Caco-2 (cell line): ENCODE data around the gene ARHGEF4. TPM values are rescaled to one million over a fixed set of nuclear protein-coding genes. Genes with fewer than 3 reads are reported as not detected.

Source experiments
- BruUV-seq: library from RNA; stranded (reverse); fragments of 400-500 nt; replicated peaks from 2 replicates; lab custom pipeline; 2021; lab: Mats Ljungman, UMichigan
- CTCF ChIA-PET: fragments of 300-600 bp; sonication (Branson Sonifier 250); formaldehyde crosslinking; loops from one replicate; lab custom pipeline; 2022; ENCODE audit warnings: antibody characterized with exemption; lab: Charles Lee
- POLR2A ChIA-PET: fragments of 300-600 bp; sonication (Branson Sonifier 250); formaldehyde crosslinking; loops from one replicate; lab custom pipeline; 2022; ENCODE audit warnings: antibody characterized with exemption; lab: Charles Lee
- DNase-seq, 2 experiments: peaks; one replicate each; pipeline versions ENCODE4 v3.0.0 to v3.0.0-alpha.2; 2020 to 2022
- H3K27me3 ChIP-seq: replicated peaks from 2 replicates; pipeline ENCODE4 v1.6.0; 2011; ENCODE audit warnings: low read length; ENCODE audit not compliant: control insufficient read depth, insufficient read depth
- H3K36me3 ChIP-seq: 2 replicates; pipeline ENCODE4 v1.5.1; 2011; ENCODE audit warnings: low read length; ENCODE audit not compliant: control insufficient read depth, insufficient read depth
- H3K4me1 ChIP-seq: fragments of 250-450 bp; sonication (Bioruptor Pico); 2 replicates; pipeline ENCODE4 v1.5.1; 2020; ENCODE audit warnings: mild to moderate bottlenecking
- H3K4me3 ChIP-seq: 2 replicates; pipeline ENCODE4 v1.5.1; 2011; ENCODE audit warnings: low read depth, mild to moderate bottlenecking, control low read depth, low read length
- H3K9me3 ChIP-seq: fragments of 250-450 bp; sonication (Bioruptor Pico); 2 replicates; pipeline ENCODE4 v1.5.1; 2020; ENCODE audit warnings: mild to moderate bottlenecking, moderate library complexity
- H3K27ac Mint-ChIP-seq: one replicate; pipeline ENCODE4 v1.8.0; 2022; ENCODE audit warnings: mixed read lengths; ENCODE audit not compliant: unreplicated experiment
- H3K27me3 Mint-ChIP-seq: one replicate; pipeline ENCODE4 v1.8.0; 2022; ENCODE audit warnings: mixed read lengths; ENCODE audit not compliant: insufficient read depth, unreplicated experiment
- H3K36me3 Mint-ChIP-seq: one replicate; pipeline ENCODE4 v1.8.0; 2022; ENCODE audit warnings: mild to moderate bottlenecking, mixed read lengths; ENCODE audit not compliant: insufficient read depth, unreplicated experiment
- H3K4me1 Mint-ChIP-seq: one replicate; pipeline ENCODE4 v1.8.0; 2022; ENCODE audit warnings: low read depth, mixed read lengths; ENCODE audit not compliant: unreplicated experiment
- H3K4me3 Mint-ChIP-seq: one replicate; pipeline ENCODE4 v1.8.0; 2022; ENCODE audit warnings: mild to moderate bottlenecking, moderate library complexity, mixed read lengths; ENCODE audit not compliant: unreplicated experiment
- H3K9me3 Mint-ChIP-seq: one replicate; pipeline ENCODE4 v1.8.0; 2022; ENCODE audit warnings: mixed read lengths; ENCODE audit not compliant: unreplicated experiment
- intact Hi-C: fragments of 100-400 bp; cut with micrococcal nuclease; formaldehyde crosslinking; loops from one replicate; pipeline ENCODE4 v1.10.0; 2022; ENCODE audit not compliant: unreplicated experiment
- total RNA-seq: library from RNA; stranded (reverse); gene quantifications from 2 replicates; pipeline ENCODE4 v1.2.3, GENCODE V29; 2022
- TF ChIP-seq, protein P1 (sequence below), 2 experiments: fragments of 200-600 bp in 1 of 2; IDR thresholded peaks; 1 replicate in 1 of 2; 2 replicates in 1 of 2; pipeline versions ENCODE4 v1.5.1 to v1.8.0; 2011 to 2022; ENCODE audit warnings: antibody characterized with exemption in 1 of 2, control low read depth in 1 of 2, inconsistent platforms in 1 of 2, low read depth in 1 of 2, low read length in 1 of 2, mild to moderate bottlenecking in 1 of 2, moderate library complexity in 1 of 2; ENCODE audit not compliant: insufficient read depth in 1 of 2, severe bottlenecking in 1 of 2, unreplicated experiment in 1 of 2

The ARHGEF4 gene
- total RNA-seq, 1 experiment from 2014 or later, result 1.8 TPM

DNA sequence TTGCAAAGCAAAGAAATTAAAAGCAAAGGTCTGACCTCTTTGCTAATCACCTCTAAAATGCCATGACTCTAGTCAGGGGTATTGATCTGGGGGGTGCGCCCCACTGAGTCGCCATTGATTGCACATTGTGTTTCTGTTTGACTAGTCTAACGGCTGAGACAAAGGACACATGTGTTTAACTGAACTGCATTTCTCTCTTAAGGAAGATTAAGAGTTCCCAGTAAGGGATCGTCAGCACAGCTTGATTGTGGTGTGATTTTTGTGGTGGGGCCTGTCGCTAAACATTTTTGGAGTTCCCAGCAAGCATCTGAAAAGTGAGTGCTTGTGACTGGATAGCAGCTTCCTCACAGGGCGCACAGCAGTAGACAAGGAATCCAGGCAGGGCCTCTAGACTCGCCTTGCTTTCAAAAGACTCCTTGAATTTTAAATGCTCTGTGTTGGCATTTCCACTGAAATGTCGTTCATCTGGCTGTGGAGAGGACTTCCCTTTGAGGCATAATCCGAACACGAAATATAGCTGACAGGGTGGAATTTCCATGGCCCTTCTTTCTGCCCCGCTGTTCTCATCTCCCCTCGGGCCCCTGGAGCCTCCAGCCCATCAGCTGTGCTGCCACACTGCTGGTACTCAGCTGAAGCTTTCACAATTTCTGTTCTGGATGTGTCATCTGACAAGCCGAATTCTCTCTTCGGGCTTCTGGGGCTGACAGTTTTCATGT is 130.2 kb downstream of the ARHGEF4 start:
- ChIA-PET CTCF (no interaction called here), POLR2A (no interaction called here)
- no peak for DNase-seq
- no peaks in the 10 kb centered on the region for H3K27me3 Mint-ChIP-seq
- no TSS peak for BruUV-seq
- no peak overlapping the region for H3K27ac Mint-ChIP-seq
- TF ChIP-seq, protein P1, sequence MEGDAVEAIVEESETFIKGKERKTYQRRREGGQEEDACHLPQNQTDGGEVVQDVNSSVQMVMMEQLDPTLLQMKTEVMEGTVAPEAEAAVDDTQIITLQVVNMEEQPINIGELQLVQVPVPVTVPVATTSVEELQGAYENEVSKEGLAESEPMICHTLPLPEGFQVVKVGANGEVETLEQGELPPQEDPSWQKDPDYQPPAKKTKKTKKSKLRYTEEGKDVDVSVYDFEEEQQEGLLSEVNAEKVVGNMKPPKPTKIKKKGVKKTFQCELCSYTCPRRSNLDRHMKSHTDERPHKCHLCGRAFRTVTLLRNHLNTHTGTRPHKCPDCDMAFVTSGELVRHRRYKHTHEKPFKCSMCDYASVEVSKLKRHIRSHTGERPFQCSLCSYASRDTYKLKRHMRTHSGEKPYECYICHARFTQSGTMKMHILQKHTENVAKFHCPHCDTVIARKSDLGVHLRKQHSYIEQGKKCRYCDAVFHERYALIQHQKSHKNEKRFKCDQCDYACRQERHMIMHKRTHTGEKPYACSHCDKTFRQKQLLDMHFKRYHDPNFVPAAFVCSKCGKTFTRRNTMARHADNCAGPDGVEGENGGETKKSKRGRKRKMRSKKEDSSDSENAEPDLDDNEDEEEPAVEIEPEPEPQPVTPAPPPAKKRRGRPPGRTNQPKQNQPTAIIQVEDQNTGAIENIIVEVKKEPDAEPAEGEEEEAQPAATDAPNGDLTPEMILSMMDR (IDR thresholded peaks at IDR 0.05; ENCODE audit: insufficient read depth in 1 of 2, low read depth in 1 of 2, low read length in 1 of 2, severe bottlenecking in 1 of 2, unreplicated experiment in 1 of 2), result no peak
- no peaks in the 10 kb centered on the region for H3K36me3 Mint-ChIP-seq
- H3K36me3 ChIP-seq, result no peaks in the 10 kb centered on the region
- H3K4me3 Mint-ChIP-seq, result no peak overlapping the region
- peaks cover 6% of the 10 kb centered on the region for H3K4me1 Mint-ChIP-seq
- H3K27me3 ChIP-seq, result no peaks in the 10 kb centered on the region
- intact Hi-C loops, result no loop called here
- H3K4me1 ChIP-seq, result peaks cover 7% of the 10 kb centered on the region; the same call in 1 of the 2 replicates
- H3K9me3 Mint-ChIP-seq, result no peaks in the 10 kb centered on the region
- H3K4me3 ChIP-seq, result no peak overlapping the region
- no peaks in the 10 kb centered on the region for H3K9me3 ChIP-seq

DNA sequence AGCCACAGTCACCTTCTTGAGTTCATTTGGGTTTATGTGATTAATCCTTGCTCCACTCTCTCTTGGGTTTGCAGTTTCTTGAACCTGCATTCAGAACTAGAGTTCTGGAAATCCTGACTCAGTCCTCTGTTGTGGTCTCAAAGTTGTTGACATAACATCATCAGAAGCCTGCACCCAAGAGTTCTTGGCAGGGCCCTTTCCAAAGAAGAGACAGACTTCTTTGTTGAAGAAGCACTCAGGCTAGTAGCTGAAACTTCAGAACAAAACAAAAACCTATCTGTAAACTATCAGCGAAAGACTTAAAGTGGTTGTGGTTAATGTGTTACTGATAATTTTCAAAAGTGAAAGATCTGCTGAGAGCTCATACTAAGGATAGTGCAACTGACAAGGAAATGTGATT is 135.7 kb downstream of the ARHGEF4 start:
- no peak overlapping the region for H3K4me3 Mint-ChIP-seq
- ChIA-PET CTCF (no interaction called here), POLR2A (no interaction called here)
- no peak for DNase-seq
- no TSS peak for BruUV-seq
- H3K4me1 Mint-ChIP-seq, result peaks cover 6% of the 10 kb centered on the region
- no peaks in the 10 kb centered on the region for H3K9me3 Mint-ChIP-seq
- Histone ChIP-seq H3K27me3 (no peaks in the 10 kb centered on the region), H3K4me1 (peaks cover 7% of the 10 kb centered on the region; the same call in 1 of the 2 replicates), H3K9me3 (peaks cover 2% of the 10 kb centered on the region; the same call in 1 of the 2 replicates), H3K36me3 (no peaks in the 10 kb centered on the region), H3K4me3 (no peak overlapping the region)
- intact Hi-C loops, result no loop called here
- no peaks in the 10 kb centered on the region for H3K27me3 Mint-ChIP-seq
- H3K27ac Mint-ChIP-seq, result no peak overlapping the region
- TF ChIP-seq, protein P1 (IDR thresholded peaks at IDR 0.05; ENCODE audit: insufficient read depth in 1 of 2, low read depth in 1 of 2, low read length in 1 of 2, severe bottlenecking in 1 of 2, unreplicated experiment in 1 of 2), result no peak
- no peaks in the 10 kb centered on the region for H3K36me3 Mint-ChIP-seq

DNA sequence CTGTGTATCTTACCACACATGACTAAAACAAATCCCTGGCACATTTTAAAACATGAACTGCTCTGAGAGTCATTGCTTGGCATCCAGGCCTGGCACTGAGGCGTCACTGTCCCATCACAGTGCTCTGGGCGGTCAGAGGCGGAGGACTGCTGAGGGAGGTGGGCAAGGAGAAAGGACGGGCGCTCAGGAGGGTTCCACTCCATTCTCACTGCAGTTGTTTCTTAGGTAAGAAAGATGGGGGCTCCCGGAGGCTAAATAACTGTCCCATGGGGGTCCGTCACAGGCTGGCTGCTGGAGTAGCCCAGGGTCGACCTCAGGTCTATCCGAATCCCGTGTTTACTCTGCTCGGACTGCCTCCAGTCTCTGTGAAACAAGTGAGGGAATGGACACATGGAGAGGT is 139.0 kb downstream of the ARHGEF4 start:
- no peaks in the 10 kb centered on the region for H3K27me3 Mint-ChIP-seq
- no peaks in the 10 kb centered on the region for H3K9me3 Mint-ChIP-seq
- no peak overlapping the region for H3K27ac Mint-ChIP-seq
- POLR2A ChIA-PET, result no interaction called here
- H3K36me3 ChIP-seq, result no peaks in the 10 kb centered on the region
- no peaks in the 10 kb centered on the region for H3K4me1 Mint-ChIP-seq
- CTCF ChIA-PET, result no interaction called here
- no peaks in the 10 kb centered on the region for H3K36me3 Mint-ChIP-seq
- TF ChIP-seq, protein P1 (IDR thresholded peaks at IDR 0.05; ENCODE audit: insufficient read depth in 1 of 2, low read depth in 1 of 2, low read length in 1 of 2, severe bottlenecking in 1 of 2, unreplicated experiment in 1 of 2), result no peak
- H3K9me3 ChIP-seq, result peaks cover 9% of the 10 kb centered on the region; the same call in 1 of the 2 replicates
- H3K4me1 ChIP-seq, result no peaks in the 10 kb centered on the region
- no peak overlapping the region for H3K4me3 ChIP-seq
- no peak overlapping the region for H3K4me3 Mint-ChIP-seq
- H3K27me3 ChIP-seq, result no peaks in the 10 kb centered on the region
- no peak for DNase-seq
- intact Hi-C loops, result no loop called here
- no TSS peak for BruUV-seq
